PFSK-1 (cell line): ENCODE results near the gene GBP2.

Experiments used
- POLR2AphosphoS5 ChIP-seq: IDR thresholded peaks from 2 replicates; pipeline ENCODE4 v1.6.1; 2012; ENCODE audit warnings: low read depth, mild to moderate bottlenecking, control low read depth, low read length, moderate library complexity
- REST ChIP-seq, 2 experiments: IDR thresholded peaks; 2 replicates each; pipeline versions ENCODE4 v1.6.1 to v1.8.0; 2011 to 2012; ENCODE audit warnings: low read depth in 2 of 2, low read length in 2 of 2, control low read depth in 1 of 2, inconsistent platforms in 1 of 2, mild to moderate bottlenecking in 1 of 2, moderate library complexity in 1 of 2; ENCODE audit not compliant: insufficient read depth in 1 of 2
- SIN3A ChIP-seq: IDR thresholded peaks from 2 replicates; pipeline ENCODE4 v1.6.1; 2012; ENCODE audit warnings: mild to moderate bottlenecking, low read length, moderate library complexity, borderline replicate concordance; ENCODE audit not compliant: insufficient read depth
- TAF1 ChIP-seq: IDR thresholded peaks from 2 replicates; pipeline ENCODE4 v1.6.1; 2012; ENCODE audit warnings: low read length, control low read depth, borderline replicate concordance; ENCODE audit not compliant: insufficient read depth

DNA sequence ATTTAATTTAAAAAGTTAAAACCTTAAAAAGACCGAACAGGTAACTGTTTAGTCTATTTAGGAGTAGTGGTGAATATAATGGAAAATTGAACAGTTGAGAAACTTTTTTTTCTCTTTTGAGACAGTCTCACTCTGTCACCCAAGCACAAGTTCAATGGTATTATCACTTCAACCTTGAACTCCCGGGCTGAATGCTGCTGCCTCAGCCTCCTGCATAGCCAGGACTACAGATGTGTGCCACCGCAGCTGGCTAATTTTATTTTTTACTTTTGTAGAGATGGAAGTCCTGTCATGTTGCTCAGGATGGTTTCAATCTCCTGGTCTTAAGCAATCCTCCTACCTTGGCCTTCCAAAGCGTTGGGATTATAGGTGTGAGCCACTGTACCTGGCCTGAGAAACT, 16.2 kb upstream of the GBP2 start:
- no peak for TF ChIP-seq REST (IDR thresholded peaks at IDR 0.05; ENCODE audit: insufficient read depth in 1 of 2, low read depth in 2 of 2, low read length in 2 of 2)
- TF ChIP-seq POLR2AphosphoS5 = no peak
- TF ChIP-seq TAF1 = no peak
- no peak for TF ChIP-seq SIN3A
